Measurements from ENCODE around the gene MPP4. TPM values are rescaled to one million over a fixed set of nuclear protein-coding genes. Genes with fewer than 3 reads are reported as not detected.

The MPP4 gene
- total RNA-seq, 4 donors from 2014 or later, result 0.33 TPM; not detected in 3

DNA sequence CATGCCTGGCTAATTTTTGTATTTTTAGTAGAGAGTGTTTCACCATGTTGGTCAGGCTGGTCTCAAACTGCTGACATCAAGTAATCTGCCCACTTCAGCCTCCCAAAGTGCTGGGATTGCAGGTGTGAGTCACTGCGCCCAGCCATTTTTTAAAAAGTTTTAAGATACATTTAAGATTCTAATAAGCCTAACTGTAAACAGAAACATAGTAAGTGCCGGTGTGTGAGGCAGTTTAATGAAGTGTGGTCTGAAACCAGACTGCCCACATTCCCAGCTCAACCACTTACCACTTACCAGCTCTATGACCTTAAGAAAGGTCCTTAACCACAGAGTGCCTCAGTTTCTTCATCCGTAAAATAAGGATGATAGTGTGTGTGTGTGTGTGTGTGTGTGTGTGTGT is 97.5 kb downstream of the MPP4 start:
- H3K27ac ChIP-seq, result no peak overlapping the region
- peaks cover 0 to 3% (median 0%) of the 10 kb centered on the region in 3 donors for H3K9me3 ChIP-seq
- H3K4me3 ChIP-seq, result no peak overlapping the region
- DNase-seq (no peak), ATAC-seq (no peak)
- in situ Hi-C loops (cut with MboI; ENCODE audit: low sequenced_read_pairs in 4 of 4) (no loop called here), intact Hi-C loops (cut with DNase I; ENCODE audit: low total_unique reads) (no loop called here)
- no peak for TF ChIP-seq POLR2A (IDR thresholded peaks at IDR 0.05)
- TF ChIP-seq, protein P1, sequence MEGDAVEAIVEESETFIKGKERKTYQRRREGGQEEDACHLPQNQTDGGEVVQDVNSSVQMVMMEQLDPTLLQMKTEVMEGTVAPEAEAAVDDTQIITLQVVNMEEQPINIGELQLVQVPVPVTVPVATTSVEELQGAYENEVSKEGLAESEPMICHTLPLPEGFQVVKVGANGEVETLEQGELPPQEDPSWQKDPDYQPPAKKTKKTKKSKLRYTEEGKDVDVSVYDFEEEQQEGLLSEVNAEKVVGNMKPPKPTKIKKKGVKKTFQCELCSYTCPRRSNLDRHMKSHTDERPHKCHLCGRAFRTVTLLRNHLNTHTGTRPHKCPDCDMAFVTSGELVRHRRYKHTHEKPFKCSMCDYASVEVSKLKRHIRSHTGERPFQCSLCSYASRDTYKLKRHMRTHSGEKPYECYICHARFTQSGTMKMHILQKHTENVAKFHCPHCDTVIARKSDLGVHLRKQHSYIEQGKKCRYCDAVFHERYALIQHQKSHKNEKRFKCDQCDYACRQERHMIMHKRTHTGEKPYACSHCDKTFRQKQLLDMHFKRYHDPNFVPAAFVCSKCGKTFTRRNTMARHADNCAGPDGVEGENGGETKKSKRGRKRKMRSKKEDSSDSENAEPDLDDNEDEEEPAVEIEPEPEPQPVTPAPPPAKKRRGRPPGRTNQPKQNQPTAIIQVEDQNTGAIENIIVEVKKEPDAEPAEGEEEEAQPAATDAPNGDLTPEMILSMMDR (IDR thresholded peaks at IDR 0.05 in 4 of 5, conservative IDR thresholded peaks at IDR 0.05 in 1 of 5), result no peak
- no peaks in the 10 kb centered on the region for H3K27me3 ChIP-seq
- H3K4me1 ChIP-seq, result no peaks in the 10 kb centered on the region
- no peaks in the 10 kb centered on the region for H3K36me3 ChIP-seq

DNA sequence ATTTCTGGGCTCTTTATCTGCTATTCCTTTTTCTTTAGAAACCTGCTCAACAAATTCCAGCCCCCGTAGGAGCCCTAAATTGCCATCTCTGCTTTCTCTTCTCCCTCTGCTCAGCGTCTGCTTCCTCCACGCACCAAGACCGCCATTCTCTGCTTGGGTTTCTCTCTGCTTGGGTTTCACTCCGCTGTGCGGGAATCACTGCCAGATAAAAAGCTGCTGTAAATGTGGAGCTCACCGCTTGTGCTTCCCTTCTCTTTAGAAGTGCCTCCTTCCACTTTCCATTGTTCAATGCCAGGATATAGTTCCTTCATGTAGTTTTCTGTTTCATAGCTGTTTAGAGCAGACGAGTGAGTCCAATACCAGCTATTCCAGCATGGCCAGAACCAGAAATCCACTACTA is 101.0 kb downstream of the MPP4 start:
- Histone ChIP-seq H3K27ac (no peak overlapping the region), H3K4me1 (no peaks in the 10 kb centered on the region), H3K27me3 (no peaks in the 10 kb centered on the region), H3K36me3 (no peaks in the 10 kb centered on the region), H3K4me3 (peak overlapping the region in 1 of 4 donors; percentile 19), H3K9me3 (peaks cover 0 to 3% (median 0%) of the 10 kb centered on the region in 3 donors)
- ATAC-seq (no peak), DNase-seq (no peak)
- intact Hi-C loops (cut with DNase I; ENCODE audit: low total_unique reads) (no loop called here), in situ Hi-C loops (cut with MboI; ENCODE audit: low sequenced_read_pairs in 4 of 4) (no loop called here)
- TF ChIP-seq POLR2A (IDR thresholded peaks at IDR 0.05), result no peak
- TF ChIP-seq, protein P1 (IDR thresholded peaks at IDR 0.05 in 4 of 5, conservative IDR thresholded peaks at IDR 0.05 in 1 of 5), result no peak

Other genes with a start within 250 kb of the MPP4 start
- 10 to 100 TPM; 16.1 to 46.7 (median 26.5) TPM for gene TRAK2, start 247.2 kb downstream of the MPP4 start, total RNA-seq
- gene STRADB, start 246.9 kb downstream of the MPP4 start, total RNA-seq, result 100 to 1,000 TPM in 3 of 4 donors, 10 to 100 TPM in 1; 90.6 to 187 (median 129) TPM
- gene TMEM237, start 55.1 kb downstream of the MPP4 start, total RNA-seq, result 10 to 100 TPM; 12.4 to 19.0 (median 14.5) TPM
- gene ALS2, start 82.3 kb upstream of the MPP4 start, total RNA-seq, result 10 to 100 TPM; 17.1 to 40.6 (median 19.5) TPM
- gene CDK15, start 107.9 kb upstream of the MPP4 start, total RNA-seq, result under 1 TPM in 2 of 4 donors, not detected in 2; 0.11 to 0.29 TPM

Data from gastrocnemius medialis (tissue), 4 donors.